GM12865 (cell line): Measurements from ENCODE around the gene CACNA2D2.

Experiments used
- DNase-seq: peaks from one replicate; pipeline ENCODE4 v3.0.0; 2010; ENCODE audit warnings: low read depth
- H3K4me3 ChIP-seq: 2 replicates; pipeline ENCODE4 v1.5.1; 2011; ENCODE audit warnings: mild to moderate bottlenecking, low read depth, low read length, control low read depth
- TF ChIP-seq, protein P1 (sequence below): IDR thresholded peaks from 2 replicates; pipeline ENCODE4 v1.5.1; 2011; ENCODE audit warnings: low read length, control low read depth, low read depth, inconsistent platforms; ENCODE audit not compliant: insufficient read depth; ENCODE audit errors: missing control alignments

The CACNA2D2 gene

DNA sequence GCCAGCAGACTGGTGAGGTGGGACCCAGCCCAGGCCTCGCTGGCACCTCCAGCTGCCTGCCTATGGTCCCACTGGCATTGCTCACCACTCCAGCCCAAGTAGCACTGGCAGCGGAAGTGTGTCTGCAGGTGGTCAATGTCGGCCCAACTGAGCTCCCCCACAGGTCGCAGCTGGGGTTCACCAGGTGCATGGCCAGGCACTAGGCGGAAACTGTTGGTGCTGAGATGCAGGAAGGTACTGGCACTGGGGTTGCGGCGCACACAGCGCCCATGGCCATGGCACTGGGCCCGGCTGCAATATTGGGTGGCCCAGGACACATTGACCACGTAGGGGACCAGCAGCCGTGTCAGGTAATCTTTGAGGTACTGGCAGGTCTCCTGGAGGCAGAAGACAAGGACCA, 185.3 kb downstream of the CACNA2D2 start:
- DNase-seq: no peak
- H3K4me3 ChIP-seq: no peak overlapping the region
- TF ChIP-seq, protein P1, sequence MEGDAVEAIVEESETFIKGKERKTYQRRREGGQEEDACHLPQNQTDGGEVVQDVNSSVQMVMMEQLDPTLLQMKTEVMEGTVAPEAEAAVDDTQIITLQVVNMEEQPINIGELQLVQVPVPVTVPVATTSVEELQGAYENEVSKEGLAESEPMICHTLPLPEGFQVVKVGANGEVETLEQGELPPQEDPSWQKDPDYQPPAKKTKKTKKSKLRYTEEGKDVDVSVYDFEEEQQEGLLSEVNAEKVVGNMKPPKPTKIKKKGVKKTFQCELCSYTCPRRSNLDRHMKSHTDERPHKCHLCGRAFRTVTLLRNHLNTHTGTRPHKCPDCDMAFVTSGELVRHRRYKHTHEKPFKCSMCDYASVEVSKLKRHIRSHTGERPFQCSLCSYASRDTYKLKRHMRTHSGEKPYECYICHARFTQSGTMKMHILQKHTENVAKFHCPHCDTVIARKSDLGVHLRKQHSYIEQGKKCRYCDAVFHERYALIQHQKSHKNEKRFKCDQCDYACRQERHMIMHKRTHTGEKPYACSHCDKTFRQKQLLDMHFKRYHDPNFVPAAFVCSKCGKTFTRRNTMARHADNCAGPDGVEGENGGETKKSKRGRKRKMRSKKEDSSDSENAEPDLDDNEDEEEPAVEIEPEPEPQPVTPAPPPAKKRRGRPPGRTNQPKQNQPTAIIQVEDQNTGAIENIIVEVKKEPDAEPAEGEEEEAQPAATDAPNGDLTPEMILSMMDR: no peak

DNA sequence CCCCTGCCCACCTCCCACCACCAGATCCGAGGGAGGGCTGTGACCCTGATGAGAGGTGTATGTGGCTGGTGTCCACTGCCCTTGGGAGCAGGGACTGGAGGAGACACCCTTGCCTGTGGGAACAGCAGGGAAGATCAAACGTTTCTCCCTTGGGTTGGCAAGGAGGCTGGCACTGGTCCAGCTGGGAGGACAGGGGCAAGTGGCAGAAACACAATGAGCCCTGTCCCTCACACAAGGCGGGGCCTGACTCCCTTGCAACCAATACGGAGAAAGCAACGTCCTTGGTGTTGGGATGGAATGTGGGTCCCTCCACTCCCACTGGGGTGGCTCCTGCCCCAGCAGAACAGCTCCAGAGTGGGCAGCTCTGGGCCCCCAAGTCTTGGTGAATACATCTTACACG, 186.1 kb downstream of the CACNA2D2 start:
- no peak overlapping the region for H3K4me3 ChIP-seq
- TF ChIP-seq, protein P1: no peak
- no peak for DNase-seq

DNA sequence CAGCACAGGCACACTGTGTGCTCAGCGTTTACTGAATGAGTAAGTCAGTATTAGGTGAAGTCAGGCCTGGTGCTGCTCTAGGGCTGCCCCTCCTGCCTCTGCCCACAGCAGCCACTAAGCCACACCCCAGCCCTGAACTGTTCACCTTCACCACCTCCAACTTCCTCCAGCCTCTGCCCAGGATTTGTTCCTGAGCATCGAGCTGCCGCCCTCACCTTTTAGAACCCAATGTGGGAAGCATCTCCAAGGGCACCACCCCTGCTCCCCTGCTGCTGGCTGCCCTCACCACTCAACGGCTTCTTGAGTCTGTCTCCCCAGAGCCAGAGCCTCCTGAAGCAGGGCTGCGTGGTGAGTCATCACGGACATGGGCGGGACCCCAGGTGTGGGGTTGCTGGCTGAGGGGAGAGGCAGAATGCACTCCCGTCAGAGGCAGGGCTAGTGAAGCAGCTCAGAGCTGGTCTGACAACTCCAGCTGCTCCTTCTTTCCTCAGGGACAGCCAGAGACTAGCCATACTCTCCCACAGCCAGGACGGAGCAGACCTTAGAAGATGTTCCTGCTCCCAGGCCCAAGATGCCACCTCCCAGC, 186.7 kb downstream of the CACNA2D2 start:
- DNase-seq: peak; percentile 60
- H3K4me3 ChIP-seq: no peak overlapping the region
- TF ChIP-seq, protein P1: no peak

DNA sequence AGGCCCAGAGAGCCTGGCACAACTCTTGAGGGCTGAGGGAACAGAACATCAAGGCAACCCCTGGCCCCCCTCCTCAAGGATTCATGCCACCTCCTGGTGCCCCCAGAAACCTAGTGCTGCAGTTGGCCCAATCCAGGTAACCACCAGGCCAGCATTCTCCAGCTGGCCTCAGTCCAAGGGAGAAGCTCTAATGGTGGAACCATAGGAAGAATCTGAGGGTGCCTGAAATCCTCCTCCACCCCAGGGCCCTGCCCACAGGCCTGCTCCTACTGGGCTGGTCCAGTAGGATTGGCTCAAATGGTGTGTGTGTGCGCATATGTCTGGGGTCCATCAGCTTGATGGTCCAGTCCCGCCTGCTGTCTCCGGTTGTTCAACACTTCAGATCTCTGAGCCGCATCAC, 188.6 kb downstream of the CACNA2D2 start:
- no peak overlapping the region for H3K4me3 ChIP-seq
- TF ChIP-seq, protein P1: no peak
- no peak for DNase-seq

DNA sequence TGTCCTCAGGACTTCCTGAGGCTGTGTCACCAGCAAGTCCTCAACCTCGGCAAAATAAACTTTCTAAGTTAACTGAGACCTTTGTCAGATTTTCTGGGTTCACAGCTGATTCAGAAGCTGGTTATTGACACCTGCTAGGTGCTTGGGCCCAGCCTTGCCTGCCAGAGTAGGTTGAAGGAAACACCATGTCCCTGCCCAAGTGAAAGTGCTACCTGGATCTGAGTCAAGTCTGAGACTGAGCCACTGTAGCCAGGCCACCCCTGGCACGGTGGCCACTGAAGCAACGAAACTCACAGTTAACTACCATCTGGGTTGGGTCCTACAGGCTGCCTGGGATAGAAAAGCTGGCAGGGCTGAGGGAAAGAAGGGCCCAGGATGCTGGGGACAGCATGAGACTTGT, 189.1 kb downstream of the CACNA2D2 start:
- no peak for DNase-seq
- TF ChIP-seq, protein P1: no peak

More for the DNA sequence above, 189.1 kb downstream of the CACNA2D2 start:
- no peak overlapping the region for H3K4me3 ChIP-seq
